Measurements from ENCODE around the gene DAGLA.

Gene DAGLA

GRCh38 chr11:61768376-61769076 lies 88.3 kb downstream of the DAGLA start:
- DNase-seq: no peak

- no peak for DNase-seq
Observed at GRCh38 chr11:61769169-61769920, 89.2 kb downstream of the DAGLA start.

DNA sequence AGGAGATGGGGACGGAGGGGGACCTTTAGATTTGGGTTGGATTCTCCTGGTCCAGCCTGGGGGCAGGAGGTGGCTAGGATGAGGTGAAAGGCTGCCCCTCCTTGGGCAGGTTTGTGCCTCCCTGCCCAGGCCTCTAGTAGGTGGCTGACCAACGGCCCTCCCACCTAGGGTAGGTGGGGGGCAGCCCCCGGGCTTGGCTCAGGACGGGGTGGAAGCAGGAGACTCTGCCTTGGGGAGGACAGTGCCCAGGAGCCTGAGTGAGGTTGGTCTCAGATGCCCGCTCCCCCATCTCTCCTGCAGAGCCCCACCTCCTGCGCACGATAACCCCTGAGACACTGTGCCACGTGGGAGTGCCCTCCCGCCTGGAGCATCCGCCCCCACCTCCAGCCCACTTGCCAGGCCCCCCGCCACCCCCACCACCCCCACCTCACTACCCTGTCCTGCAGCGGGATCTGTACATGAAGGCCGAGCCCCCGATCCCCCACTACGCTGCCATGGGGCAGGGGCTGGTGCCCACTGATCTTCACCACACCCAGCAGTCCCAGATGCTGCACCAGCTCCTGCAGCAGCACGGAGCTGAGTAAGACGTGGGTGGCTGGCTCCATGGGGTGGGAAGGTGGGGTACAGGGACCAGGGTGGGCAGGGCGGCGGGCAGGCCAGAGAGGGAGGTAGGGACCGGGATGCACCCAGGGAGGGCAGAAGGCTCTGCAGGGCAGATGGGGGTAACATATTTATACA lies 89.9 kb downstream of the DAGLA start:
- DNase-seq: no peak

DNA sequence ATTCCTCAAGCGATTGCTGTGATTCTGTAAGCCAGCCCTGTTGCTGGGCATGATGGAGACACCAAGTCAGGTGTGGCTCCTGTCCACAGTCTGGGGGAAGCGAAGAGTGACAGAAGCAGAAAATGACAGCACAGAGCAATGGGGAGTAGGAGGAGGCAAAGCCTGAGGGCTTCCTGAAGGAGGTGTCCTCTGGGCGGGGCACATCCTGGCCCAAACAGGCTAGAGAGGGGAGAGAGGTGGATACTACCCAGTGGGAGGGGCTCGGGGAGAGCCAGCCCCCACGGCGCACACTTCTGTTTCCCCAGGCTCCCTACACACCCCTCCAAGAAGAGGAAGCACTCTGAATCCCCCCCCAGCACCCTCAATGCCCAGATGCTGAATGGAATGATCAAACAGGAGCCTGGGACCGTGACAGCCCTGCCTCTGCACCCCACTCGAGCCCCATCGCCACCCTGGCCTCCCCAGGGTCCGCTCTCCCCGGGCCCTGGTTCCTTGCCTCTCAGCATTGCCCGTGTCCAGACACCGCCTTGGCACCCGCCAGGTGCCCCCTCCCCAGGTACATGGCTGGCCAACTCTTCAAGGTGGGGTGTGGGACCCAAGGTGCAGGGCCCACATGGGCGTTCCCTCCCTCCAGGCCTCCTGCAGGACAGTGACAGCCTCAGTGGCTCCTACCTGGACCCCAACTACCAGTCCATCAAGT lies 91.2 kb downstream of the DAGLA start:
- no peak for DNase-seq

DNA sequence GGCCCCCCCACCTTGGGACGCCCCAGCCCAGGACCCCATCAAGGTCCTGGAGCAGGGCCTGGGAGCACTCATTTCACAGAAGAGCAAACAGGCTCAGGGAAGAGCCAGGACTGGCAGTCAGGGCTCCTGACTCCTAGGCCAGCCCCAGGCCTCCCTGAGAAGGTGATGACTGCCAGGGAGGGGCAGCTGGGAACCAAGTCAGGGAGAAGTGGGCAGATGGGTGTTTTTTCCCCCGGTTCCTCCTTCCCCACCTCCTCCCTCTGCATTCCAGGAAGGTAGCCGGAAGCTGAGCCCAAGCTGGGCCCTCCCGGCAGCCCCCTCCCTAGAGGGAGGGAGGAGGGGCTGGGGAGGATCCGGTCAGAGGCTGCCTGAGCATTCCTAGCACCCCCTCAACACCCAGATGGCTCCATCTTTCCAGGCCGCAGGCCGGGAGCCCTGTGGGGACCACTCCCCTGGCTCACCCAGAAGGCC lies 91.8 kb downstream of the DAGLA start:
- no peak for DNase-seq

GRCh38 chr11:61773356-61773755 lies 93.2 kb downstream of the DAGLA start:
- DNase-seq: no peak

- no peak for DNase-seq
Observed at GRCh38 chr11:61773809-61774208, 93.6 kb downstream of the DAGLA start.

DNA sequence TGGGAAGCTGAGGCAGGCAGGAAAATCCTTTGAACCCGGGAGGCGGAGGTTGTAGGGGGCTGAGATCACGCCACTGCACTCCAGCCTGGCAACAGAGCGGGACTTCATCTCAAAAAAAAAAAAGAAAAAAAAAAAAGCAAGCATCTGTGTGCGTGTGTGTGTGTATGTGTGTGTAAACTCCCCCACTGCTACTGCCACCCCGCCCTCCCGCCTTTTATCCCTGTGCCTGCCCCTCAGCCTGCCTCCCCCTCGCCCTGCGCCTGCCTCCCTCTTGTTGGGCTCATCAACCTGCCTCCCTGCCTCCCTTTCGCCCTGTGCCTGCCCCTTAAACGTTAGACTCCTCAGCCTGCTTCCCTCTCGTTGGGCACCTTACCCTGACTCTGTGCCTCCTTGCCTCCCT lies 94.2 kb downstream of the DAGLA start:
- DNase-seq: no peak

- DNase-seq: no peak
Observed at GRCh38 chr11:61775106-61775505, 94.9 kb downstream of the DAGLA start.

GRCh38 chr11:61775606-61776554 lies 95.7 kb downstream of the DAGLA start:
- DNase-seq: no peak

DNA sequence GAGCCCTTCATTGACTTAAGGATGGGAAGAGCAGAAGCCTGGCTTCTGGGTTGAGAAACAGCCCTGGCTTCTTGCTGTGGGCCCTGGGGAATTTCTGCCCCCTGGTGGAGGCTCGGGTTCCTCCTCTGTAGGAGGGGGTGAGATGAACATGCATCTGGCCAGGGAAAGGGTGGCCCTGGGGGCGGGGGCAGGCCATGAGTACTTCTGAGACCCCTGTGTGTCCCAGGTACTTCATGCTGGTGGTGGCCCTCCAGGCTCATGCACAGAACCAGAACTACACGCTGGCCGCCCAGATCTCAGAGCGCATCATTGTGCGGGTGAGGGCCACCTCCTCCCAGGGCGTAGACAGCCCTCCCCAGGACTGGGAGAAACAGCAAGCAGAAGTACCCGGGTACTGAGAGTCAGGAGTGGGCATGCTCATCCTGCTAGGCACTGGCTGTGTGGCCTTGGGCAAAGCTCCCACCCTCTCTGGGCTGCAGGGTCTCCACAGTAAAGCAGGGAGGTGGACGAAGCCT lies 96.4 kb downstream of the DAGLA start:
- DNase-seq: peak; percentile 36

DNA sequence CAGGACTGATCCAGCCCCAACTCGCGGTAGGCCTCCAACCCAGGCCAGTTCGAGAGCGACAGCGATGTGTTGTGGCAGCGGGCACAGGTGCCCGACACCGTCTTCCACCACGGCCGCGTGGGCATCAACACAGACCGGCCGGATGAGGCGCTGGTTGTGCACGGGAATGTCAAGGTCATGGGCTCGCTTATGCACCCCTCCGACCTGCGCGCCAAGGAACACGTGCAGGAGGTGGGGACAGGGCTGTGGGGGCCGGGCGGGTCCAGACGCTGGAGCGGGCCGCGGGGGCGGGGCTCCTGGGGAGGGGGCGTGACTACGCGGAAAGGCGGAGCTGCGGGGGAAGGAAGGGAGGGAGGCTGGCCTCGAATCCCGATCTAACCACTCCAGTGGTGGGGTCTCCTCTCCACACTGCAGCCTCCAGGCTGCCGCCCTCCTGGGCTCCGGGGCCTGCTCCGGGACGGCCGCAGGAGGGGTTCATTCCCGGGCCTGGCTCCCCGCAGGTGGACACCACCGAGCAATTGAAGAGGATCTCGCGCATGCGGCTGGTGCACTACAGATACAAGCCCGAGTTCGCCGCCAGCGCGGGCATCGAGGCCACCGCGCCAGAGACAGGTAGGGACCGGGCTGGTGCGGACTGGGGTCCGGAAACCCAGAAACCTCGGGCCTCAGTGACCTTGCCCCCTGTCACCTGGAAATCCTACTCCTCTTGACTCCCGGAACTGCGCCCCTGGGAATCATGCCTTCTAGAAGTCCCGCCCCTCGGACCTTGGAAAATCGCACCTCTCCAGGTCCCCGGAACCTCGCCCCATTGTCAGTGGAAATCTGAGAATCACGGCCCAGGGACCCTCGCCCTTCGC lies 97.3 kb downstream of the DAGLA start:
- peak; percentile 52 for DNase-seq

- no peak for DNase-seq
Observed at GRCh38 chr11:61778357-61778886, 98.2 kb downstream of the DAGLA start.

GRCh38 chr11:61778920-61779650 lies 98.9 kb downstream of the DAGLA start:
- no peak for DNase-seq

DNA sequence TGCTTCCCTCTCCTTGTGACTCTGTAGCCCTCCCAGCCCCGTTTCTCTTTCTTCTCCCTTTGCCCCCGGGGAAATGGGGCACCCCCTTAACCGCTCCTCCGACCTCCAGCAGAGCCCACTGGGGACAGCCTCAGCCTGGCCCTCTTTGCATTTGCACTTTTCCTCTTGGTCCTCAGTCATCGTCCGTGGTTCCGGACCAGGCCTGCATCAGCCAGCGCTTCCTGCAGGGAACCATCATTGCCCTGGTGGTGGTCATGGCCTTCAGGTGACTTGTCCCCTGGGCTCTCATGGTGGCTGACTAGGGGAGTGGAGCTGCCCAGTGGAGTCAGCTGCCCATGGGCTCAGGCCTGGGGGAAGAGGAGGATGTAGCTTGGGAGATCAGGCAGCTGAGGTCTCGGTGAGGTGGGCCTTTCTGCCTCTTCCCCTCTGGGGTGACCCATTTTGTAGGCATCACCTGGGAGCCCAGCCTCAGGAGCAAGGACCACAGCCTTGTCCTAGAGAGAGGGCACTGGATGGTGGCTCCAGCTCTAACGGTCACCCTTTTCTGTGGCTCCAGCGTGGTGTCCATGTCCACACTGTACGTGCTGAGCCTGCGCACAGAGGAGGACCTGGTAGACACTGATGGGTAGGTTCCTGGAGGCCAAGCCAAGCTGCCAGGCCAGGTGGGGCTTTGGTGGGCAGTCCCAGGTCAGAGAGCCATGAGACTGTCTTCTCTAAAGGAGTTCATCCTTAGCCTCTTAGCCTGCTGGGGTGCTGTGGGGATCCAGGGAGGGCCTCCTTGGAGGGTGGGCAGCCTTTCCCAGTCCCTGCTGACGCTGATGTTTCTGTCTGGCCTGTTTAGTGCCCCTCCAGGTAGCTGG lies 99.7 kb downstream of the DAGLA start:
- DNase-seq: no peak

- no peak for DNase-seq
Observed at GRCh38 chr11:61780581-61781162, 100.5 kb downstream of the DAGLA start.

GRCh38 chr11:61781585-61781984 lies 101.4 kb downstream of the DAGLA start:
- DNase-seq: no peak

DNA sequence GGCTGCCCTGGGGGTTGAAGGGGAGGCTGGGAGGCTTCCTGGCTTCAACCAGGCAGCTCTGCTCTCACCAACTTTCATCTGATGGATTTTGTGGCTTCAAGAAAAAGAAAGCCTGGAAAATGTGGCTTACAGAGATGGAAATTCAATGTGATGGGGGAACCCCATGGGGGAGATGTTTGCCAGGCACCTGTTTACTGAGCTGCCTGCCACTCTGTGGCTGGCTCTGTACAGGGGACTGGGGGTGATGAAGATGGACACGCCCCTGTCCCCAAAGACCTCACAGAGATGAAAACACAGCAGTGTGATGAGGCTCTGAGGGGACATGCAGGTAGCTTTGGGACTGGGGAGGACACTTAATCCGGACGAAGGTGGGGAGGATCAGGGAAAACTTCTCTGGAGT lies 102.1 kb downstream of the DAGLA start:
- DNase-seq: no peak

All from stimulated activated naive CD4-positive, alpha-beta T cell treated with Interleukin-2 at 50 U/mL for 16 hours (primary cell).